ENCODE results near the gene SUPT6H. TPM values are rescaled to one million over a fixed set of nuclear protein-coding genes. Genes with fewer than 3 reads are reported as not detected.

SUPT6H gene
- polyA plus RNA-seq, 1 of the 3 experiments (the other 2 are of a cell fraction), result 26.9 TPM

- no peak for TF ChIP-seq USF1 (IDR thresholded peaks at IDR 0.05; ENCODE audit: borderline replicate concordance, low read depth)
- no peak for TF ChIP-seq RXRA (IDR thresholded peaks at IDR 0.05; ENCODE audit: borderline replicate concordance, low read depth)
- no peak for TF ChIP-seq MEF2A (IDR thresholded peaks at IDR 0.05; ENCODE audit: borderline replicate concordance, low read depth)
- TF ChIP-seq ZBTB33 (IDR thresholded peaks at IDR 0.05; ENCODE audit: borderline replicate concordance, low read depth), result no peak
- no peak for TF ChIP-seq JUND (IDR thresholded peaks at IDR 0.05)
- no peak for TF ChIP-seq TCF12 (IDR thresholded peaks at IDR 0.05)
- WGBS (ENCODE audit: low lambda C conversion rate), result 93% methylated on average over 10 of the region's 10 CpGs
- Histone ChIP-seq H3K9me2 (no peaks in the 10 kb centered on the region), H3K4me1 (ENCODE audit: control insufficient read depth in 1 of 2, insufficient read depth in 2 of 2, low read depth in 1 of 2, low read length in 1 of 2) (peaks cover 0 to 3% of the 10 kb centered on the region in 2 experiments; a peak in 1 of 4 replicates), H2AFZ (ENCODE audit: low read depth) (no peak overlapping the region), H3K9ac (no peak overlapping the region), H3F3A (replicated peaks; ENCODE audit: insufficient read depth) (no peaks in the 10 kb centered on the region), H3K9me3 (no peaks in the 10 kb centered on the region), H3K36me3 (replicated peaks in 1 of 2; ENCODE audit: control insufficient read depth in 1 of 2, insufficient read depth in 2 of 2, low read length in 1 of 2) (peaks cover 38 to 76% of the 10 kb centered on the region in 2 experiments), H3K4me2 (no peak overlapping the region), H3K79me2 (ENCODE audit: insufficient read depth) (no peaks in the 10 kb centered on the region), H3K27ac (ENCODE audit: low read depth in 2 of 2, low read length in 1 of 2) (no peak overlapping the region), H3K27me3 (ENCODE audit: insufficient read depth) (no peaks in the 10 kb centered on the region), H3K4me3 (ENCODE audit: low read depth in 2 of 2, low read length in 1 of 2) (no peak overlapping the region), H4K20me1 (ENCODE audit: insufficient read depth) (no peaks in the 10 kb centered on the region)
- DNase-seq, result no peak
- POLR2A ChIA-PET, result interaction anchor here (1.4 kb wide), 1 partner anchor 17 kb away, joined by 3 read pairs; no protein-coding TSS in a partner anchor
- CTCF ChIA-PET, result interaction anchor here (1.3 to 1.5 kb wide), 2 partner anchors 18 to 49 kb away, joined by 4 read pairs; no protein-coding TSS in a partner anchor
These were observed 39.0 kb downstream of the SUPT6H start for GRCh38 chr17:28700830-28701492.

DNA sequence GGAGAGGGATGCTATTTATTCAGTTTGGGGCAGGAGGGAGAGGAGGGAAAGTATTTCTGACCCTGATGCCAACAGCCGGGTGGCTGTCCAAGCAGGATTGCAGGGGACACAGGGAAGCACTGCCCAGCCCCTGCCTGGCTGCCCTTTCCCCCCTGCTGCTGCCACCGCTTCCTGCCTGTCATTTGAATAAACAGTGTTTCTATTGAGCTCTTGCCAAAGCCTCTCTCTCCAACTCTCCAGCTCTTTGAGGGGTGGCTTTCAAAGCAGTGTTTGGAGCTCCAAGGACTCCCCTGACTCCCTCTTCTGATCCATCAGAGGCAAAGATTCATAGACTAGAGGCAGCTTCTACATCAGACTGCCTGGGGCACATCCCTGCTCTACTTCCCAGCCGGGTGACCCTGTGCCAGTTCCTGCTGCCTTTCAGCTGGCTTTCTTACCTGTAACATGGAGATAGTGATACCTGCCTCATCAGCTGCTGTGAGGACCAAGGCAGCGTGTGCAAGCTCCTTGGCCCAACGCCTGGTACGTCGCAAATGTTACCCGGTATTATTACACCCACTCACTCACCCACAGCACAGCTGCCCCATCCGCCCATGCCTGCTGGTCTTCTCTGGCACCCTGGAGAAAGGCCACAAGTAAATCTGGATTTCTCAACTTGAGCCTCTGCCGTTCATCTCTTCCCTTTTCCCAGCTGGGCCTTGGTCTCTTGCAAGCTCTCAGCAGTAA lies 40.2 kb downstream of the SUPT6H start:
- WGBS (ENCODE audit: low lambda C conversion rate), result 90% methylated on average over 10 of the region's 10 CpGs
- CTCF ChIA-PET, result interaction anchor here (1.5 kb wide), 1 partner anchor 48 kb away, joined by 4 read pairs; no protein-coding TSS in a partner anchor
- H3F3A ChIP-seq (replicated peaks; ENCODE audit: insufficient read depth), result peaks cover 2% of the 10 kb centered on the region
- POLR2A ChIA-PET, result interaction anchor here (1.4 kb wide), 1 partner anchor 19 kb away, joined by 3 read pairs; no protein-coding TSS in a partner anchor
- no peaks in the 10 kb centered on the region for H3K79me2 ChIP-seq (ENCODE audit: insufficient read depth)
- H4K20me1 ChIP-seq (ENCODE audit: insufficient read depth), result no peaks in the 10 kb centered on the region
- H2AFZ ChIP-seq (ENCODE audit: low read depth), result no peak overlapping the region
- no peaks in the 10 kb centered on the region for H3K9me2 ChIP-seq
- no peak overlapping the region for H3K4me2 ChIP-seq
- H3K9ac ChIP-seq, result no peak overlapping the region
- H3K27ac ChIP-seq (ENCODE audit: low read depth in 2 of 2, low read length in 1 of 2), result no peak overlapping the region
- TF ChIP-seq, protein P1, sequence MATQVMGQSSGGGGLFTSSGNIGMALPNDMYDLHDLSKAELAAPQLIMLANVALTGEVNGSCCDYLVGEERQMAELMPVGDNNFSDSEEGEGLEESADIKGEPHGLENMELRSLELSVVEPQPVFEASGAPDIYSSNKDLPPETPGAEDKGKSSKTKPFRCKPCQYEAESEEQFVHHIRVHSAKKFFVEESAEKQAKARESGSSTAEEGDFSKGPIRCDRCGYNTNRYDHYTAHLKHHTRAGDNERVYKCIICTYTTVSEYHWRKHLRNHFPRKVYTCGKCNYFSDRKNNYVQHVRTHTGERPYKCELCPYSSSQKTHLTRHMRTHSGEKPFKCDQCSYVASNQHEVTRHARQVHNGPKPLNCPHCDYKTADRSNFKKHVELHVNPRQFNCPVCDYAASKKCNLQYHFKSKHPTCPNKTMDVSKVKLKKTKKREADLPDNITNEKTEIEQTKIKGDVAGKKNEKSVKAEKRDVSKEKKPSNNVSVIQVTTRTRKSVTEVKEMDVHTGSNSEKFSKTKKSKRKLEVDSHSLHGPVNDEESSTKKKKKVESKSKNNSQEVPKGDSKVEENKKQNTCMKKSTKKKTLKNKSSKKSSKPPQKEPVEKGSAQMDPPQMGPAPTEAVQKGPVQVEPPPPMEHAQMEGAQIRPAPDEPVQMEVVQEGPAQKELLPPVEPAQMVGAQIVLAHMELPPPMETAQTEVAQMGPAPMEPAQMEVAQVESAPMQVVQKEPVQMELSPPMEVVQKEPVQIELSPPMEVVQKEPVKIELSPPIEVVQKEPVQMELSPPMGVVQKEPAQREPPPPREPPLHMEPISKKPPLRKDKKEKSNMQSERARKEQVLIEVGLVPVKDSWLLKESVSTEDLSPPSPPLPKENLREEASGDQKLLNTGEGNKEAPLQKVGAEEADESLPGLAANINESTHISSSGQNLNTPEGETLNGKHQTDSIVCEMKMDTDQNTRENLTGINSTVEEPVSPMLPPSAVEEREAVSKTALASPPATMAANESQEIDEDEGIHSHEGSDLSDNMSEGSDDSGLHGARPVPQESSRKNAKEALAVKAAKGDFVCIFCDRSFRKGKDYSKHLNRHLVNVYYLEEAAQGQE (IDR thresholded peaks at IDR 0.05; ENCODE audit: low read depth, low read length), result no peak
- no peaks in the 10 kb centered on the region for H3K27me3 ChIP-seq (ENCODE audit: insufficient read depth)
- H3K36me3 ChIP-seq (replicated peaks in 1 of 2; ENCODE audit: control insufficient read depth in 1 of 2, insufficient read depth in 2 of 2, low read length in 1 of 2), result peaks cover 27 to 68% of the 10 kb centered on the region in 2 experiments
- peaks cover 0 to 14% of the 10 kb centered on the region in 2 experiments; a peak in 1 of 4 replicates for H3K4me1 ChIP-seq (ENCODE audit: control insufficient read depth in 1 of 2, insufficient read depth in 2 of 2, low read depth in 1 of 2, low read length in 1 of 2)
- H3K9me3 ChIP-seq, result no peaks in the 10 kb centered on the region
- no peak overlapping the region for H3K4me3 ChIP-seq (ENCODE audit: low read depth in 2 of 2, low read length in 1 of 2)
- no peak for DNase-seq
